Trophoblast cell (in vitro differentiated cells and primary cell): ENCODE results near the gene POMGNT2.

Experiments
- DNase-seq, 2 donors: peaks; one replicate each; pipeline ENCODE4 v3.0.0-alpha.2; 2016
- H2AFZ ChIP-seq: 2 replicates; pipeline ENCODE4 v1.6.1; 2013; ENCODE audit warnings: low read length, moderate library complexity, mild to moderate bottlenecking; ENCODE audit not compliant: insufficient read depth, poor library complexity
- H2AK5ac ChIP-seq: 2 replicates; pipeline ENCODE4 v1.6.1; 2013; ENCODE audit warnings: mild to moderate bottlenecking, low read length
- H2BK120ac ChIP-seq: 2 replicates; pipeline ENCODE4 v1.6.1; 2013; ENCODE audit warnings: low read length, mild to moderate bottlenecking, moderate library complexity; ENCODE audit not compliant: insufficient read depth, poor library complexity
- H2BK12ac ChIP-seq: 2 replicates; pipeline ENCODE4 v1.6.1; 2013; ENCODE audit warnings: mild to moderate bottlenecking, low read length, moderate library complexity
- H2BK5ac ChIP-seq: 2 replicates; pipeline ENCODE4 v1.6.1; 2013; ENCODE audit warnings: low read length, low read depth, moderate library complexity, mild to moderate bottlenecking; ENCODE audit not compliant: poor library complexity
- H3K14ac ChIP-seq: 2 replicates; pipeline ENCODE4 v1.6.1; 2013; ENCODE audit warnings: mild to moderate bottlenecking, low read length
- H3K18ac ChIP-seq: 2 replicates; pipeline ENCODE4 v1.6.1; 2013; ENCODE audit warnings: mild to moderate bottlenecking, low read length
- H3K23ac ChIP-seq: 2 replicates; pipeline ENCODE4 v1.6.1; 2013; ENCODE audit warnings: low read length
- H3K27ac ChIP-seq: 2 replicates; pipeline ENCODE4 v1.5.1; 2013; ENCODE audit warnings: low read depth, mild to moderate bottlenecking, inconsistent platforms, low read length, moderate library complexity
- H3K27me3 ChIP-seq: 2 replicates; pipeline ENCODE4 v1.6.1; 2013; ENCODE audit warnings: inconsistent platforms, mild to moderate bottlenecking, low read length, moderate library complexity; ENCODE audit not compliant: insufficient read depth
- H3K36me3 ChIP-seq, 2 experiments: 1 replicate in 1 of 2; 2 replicates in 1 of 2; pipeline ENCODE4 v1.6.1; 2013; ENCODE audit warnings: low read length in 2 of 2, mild to moderate bottlenecking in 2 of 2, moderate library complexity in 1 of 2; ENCODE audit not compliant: insufficient read depth in 2 of 2, control insufficient read depth in 1 of 2
- H3K4ac ChIP-seq: 2 replicates; pipeline ENCODE4 v1.6.1; 2013; ENCODE audit warnings: low read depth, mild to moderate bottlenecking, low read length, moderate library complexity
- H3K4me1 ChIP-seq, 2 experiments: 1 replicate in 1 of 2; 2 replicates in 1 of 2; pipeline ENCODE4 v1.6.1; 2013; ENCODE audit warnings: low read length in 2 of 2, mild to moderate bottlenecking in 2 of 2, moderate library complexity in 1 of 2; ENCODE audit not compliant: insufficient read depth in 2 of 2, control insufficient read depth in 1 of 2
- H3K4me2 ChIP-seq: 2 replicates; pipeline ENCODE4 v1.6.1; 2013; ENCODE audit warnings: inconsistent platforms, mild to moderate bottlenecking, low read length, moderate library complexity
- H3K4me3 ChIP-seq: 2 replicates; pipeline ENCODE4 v1.5.1; 2013; ENCODE audit warnings: mild to moderate bottlenecking, low read depth, low read length, inconsistent platforms
- H3K79me1 ChIP-seq: one replicate; pipeline ENCODE4 v1.6.1; 2013; ENCODE audit warnings: low read length
- H3K79me2 ChIP-seq: 2 replicates; pipeline ENCODE4 v1.6.1; 2013; ENCODE audit warnings: low read length, mild to moderate bottlenecking; ENCODE audit not compliant: control insufficient read depth, insufficient read depth, poor library complexity
- H3K9ac ChIP-seq: 2 replicates; pipeline ENCODE4 v1.6.1; 2013; ENCODE audit warnings: mild to moderate bottlenecking, low read length
- H3K9me3 ChIP-seq: 2 replicates; pipeline ENCODE4 v1.6.1; 2013; ENCODE audit warnings: low read depth, mild to moderate bottlenecking, control low read depth, inconsistent platforms, low read length; ENCODE audit not compliant: insufficient read depth
- H4K12ac ChIP-seq: 2 replicates; pipeline ENCODE4 v1.6.1; 2013; ENCODE audit warnings: low read depth, mild to moderate bottlenecking, low read length, moderate library complexity
- H4K8ac ChIP-seq: 2 replicates; pipeline ENCODE4 v1.6.1; 2013; ENCODE audit warnings: low read depth, mild to moderate bottlenecking, low read length, moderate library complexity
- H4K91ac ChIP-seq: one replicate; pipeline ENCODE4 v1.6.1; 2013; ENCODE audit warnings: low read depth, mild to moderate bottlenecking, low read length, moderate library complexity
- WGBS: extraction: QIAGEN DNeasy Blood & Tissue Kit; methylation state at CpG from one replicate; pipeline ENCODE4 v1.1.7; 2013; ENCODE audit warnings: missing lambda C conversion rate; ENCODE audit not compliant: insufficient read length, insufficient coverage; ENCODE audit errors: extremely low coverage; 5-methylcytosine and 5-hydroxymethylcytosine counted together

Gene POMGNT2

DNA sequence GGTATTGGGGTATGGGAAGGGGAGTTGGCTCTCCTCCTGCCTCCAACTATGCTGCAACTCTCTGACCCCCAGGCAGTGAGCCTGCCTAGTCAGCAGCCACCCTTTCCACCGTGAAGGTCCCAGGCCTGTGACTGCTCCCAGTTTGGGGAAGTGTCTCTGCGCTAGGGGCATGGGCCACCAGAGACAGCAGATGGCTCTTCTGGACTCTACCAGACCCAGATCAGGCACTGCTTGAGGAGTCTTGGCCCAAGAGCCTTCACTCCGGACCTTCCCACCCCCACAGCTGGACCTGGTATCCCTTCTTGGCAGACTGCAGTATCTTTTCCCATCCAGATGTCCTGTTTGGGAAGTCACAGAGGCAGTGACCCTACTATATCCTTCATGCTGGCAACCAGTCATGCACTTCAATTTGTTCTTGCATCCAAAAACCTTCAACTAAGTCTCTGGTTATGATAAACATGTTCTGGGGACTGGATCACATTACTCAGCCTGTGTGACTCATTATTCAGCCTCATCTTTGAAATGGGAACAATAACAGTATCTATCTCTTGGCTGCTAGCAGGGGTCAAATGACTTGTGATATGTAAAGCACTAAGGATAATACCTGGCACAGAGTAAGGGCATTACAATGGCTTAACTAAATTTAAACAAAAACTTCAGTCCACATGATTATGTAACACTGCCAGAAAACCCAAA is 62.7 kb downstream of the POMGNT2 start:
- no peak overlapping the region for H3K4ac ChIP-seq
- peaks cover 19% of the 10 kb centered on the region for H3K9me3 ChIP-seq
- H2AK5ac ChIP-seq, result no peak overlapping the region
- no peak overlapping the region for H3K27ac ChIP-seq
- no peak overlapping the region for H4K91ac ChIP-seq
- no peak overlapping the region for H2BK5ac ChIP-seq
- DNase-seq, result no peak
- H3K4me2 ChIP-seq, result no peak overlapping the region
- H4K8ac ChIP-seq, result no peak overlapping the region
- no peak overlapping the region for H2BK120ac ChIP-seq
- no peak overlapping the region for H3K18ac ChIP-seq
- no peak overlapping the region for H3K23ac ChIP-seq
- no peaks in the 10 kb centered on the region for H3K79me2 ChIP-seq
- no peak overlapping the region for H4K12ac ChIP-seq
- no peaks in the 10 kb centered on the region for H3K27me3 ChIP-seq
- no peaks in the 10 kb centered on the region for H3K79me1 ChIP-seq
- H3K4me3 ChIP-seq, result no peak overlapping the region
- H2BK12ac ChIP-seq, result no peak overlapping the region
- no peak overlapping the region for H2AFZ ChIP-seq
- H3K36me3 ChIP-seq, result no peaks in the 10 kb centered on the region
- WGBS, result no CpG with 5 or more reads among the region's 3 CpGs
- H3K4me1 ChIP-seq, result no peaks in the 10 kb centered on the region
- H3K14ac ChIP-seq, result no peak overlapping the region
- no peak overlapping the region for H3K9ac ChIP-seq

- Histone ChIP-seq H3K4me3 (no peak overlapping the region), H2BK5ac (no peak overlapping the region), H3K27me3 (no peaks in the 10 kb centered on the region), H3K9me3 (peaks cover 14% of the 10 kb centered on the region), H3K14ac (no peak overlapping the region), H3K36me3 (no peaks in the 10 kb centered on the region), H4K8ac (no peak overlapping the region), H3K4me2 (no peak overlapping the region), H4K12ac (no peak overlapping the region), H2BK120ac (no peak overlapping the region), H3K9ac (no peak overlapping the region), H3K79me1 (no peaks in the 10 kb centered on the region), H2AK5ac (no peak overlapping the region), H3K79me2 (no peaks in the 10 kb centered on the region), H3K27ac (no peak overlapping the region), H3K18ac (no peak overlapping the region), H2AFZ (no peak overlapping the region), H4K91ac (no peak overlapping the region), H3K23ac (no peak overlapping the region), H2BK12ac (no peak overlapping the region), H3K4me1 (no peaks in the 10 kb centered on the region), H3K4ac (no peak overlapping the region)
- WGBS, result no CpG with 5 or more reads among the region's 2 CpGs
- DNase-seq, result no peak
These were observed 64.4 kb downstream of the POMGNT2 start for GRCh38 chr3:43041517-43041916.

DNA sequence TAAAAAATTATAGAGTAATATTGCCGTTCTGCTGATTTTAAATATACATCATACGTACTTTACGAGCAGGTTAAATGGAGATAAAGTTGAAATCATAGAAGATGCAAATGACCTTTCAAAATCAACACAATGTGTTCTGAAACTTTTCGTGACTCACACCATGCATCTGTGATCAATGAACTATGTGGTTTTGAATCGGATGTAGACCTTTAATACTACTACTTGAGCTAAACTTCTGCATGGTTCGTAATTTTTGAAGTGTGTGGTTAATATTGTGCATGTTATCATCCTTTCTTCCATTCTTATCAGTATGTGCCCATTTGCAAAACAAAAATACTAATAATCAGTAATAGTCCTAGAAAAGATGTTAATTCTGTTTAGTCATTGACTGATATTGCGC is 67.9 kb downstream of the POMGNT2 start:
- no peak overlapping the region for H2BK12ac ChIP-seq
- H4K91ac ChIP-seq, result no peak overlapping the region
- no peaks in the 10 kb centered on the region for H3K4me1 ChIP-seq
- peaks cover 5% of the 10 kb centered on the region for H3K9me3 ChIP-seq
- no CpG with 5 or more reads among the region's 7 CpGs for WGBS
- no peak overlapping the region for H3K4me2 ChIP-seq
- H3K4me3 ChIP-seq, result no peak overlapping the region
- DNase-seq, result no peak
- H3K18ac ChIP-seq, result no peak overlapping the region
- no peaks in the 10 kb centered on the region for H3K79me2 ChIP-seq
- no peaks in the 10 kb centered on the region for H3K36me3 ChIP-seq
- H3K9ac ChIP-seq, result no peak overlapping the region
- no peak overlapping the region for H4K8ac ChIP-seq
- no peak overlapping the region for H3K4ac ChIP-seq
- no peak overlapping the region for H2AK5ac ChIP-seq
- no peaks in the 10 kb centered on the region for H3K79me1 ChIP-seq
- H2BK120ac ChIP-seq, result no peak overlapping the region
- H2BK5ac ChIP-seq, result no peak overlapping the region
- H2AFZ ChIP-seq, result no peak overlapping the region
- no peak overlapping the region for H3K14ac ChIP-seq
- H3K27me3 ChIP-seq, result no peaks in the 10 kb centered on the region
- no peak overlapping the region for H3K23ac ChIP-seq
- no peak overlapping the region for H3K27ac ChIP-seq
- H4K12ac ChIP-seq, result no peak overlapping the region

- Histone ChIP-seq H3K4me1 (no peaks in the 10 kb centered on the region), H4K91ac (no peak overlapping the region), H3K9ac (no peak overlapping the region), H2BK12ac (no peak overlapping the region), H3K4ac (no peak overlapping the region), H4K12ac (no peak overlapping the region), H2AK5ac (no peak overlapping the region), H3K79me1 (no peaks in the 10 kb centered on the region), H3K27ac (no peak overlapping the region), H2BK120ac (no peak overlapping the region), H3K27me3 (no peaks in the 10 kb centered on the region), H3K9me3 (peaks cover 3% of the 10 kb centered on the region), H3K4me2 (no peak overlapping the region), H4K8ac (no peak overlapping the region), H3K36me3 (no peaks in the 10 kb centered on the region), H2AFZ (no peak overlapping the region), H3K18ac (no peak overlapping the region), H3K79me2 (no peaks in the 10 kb centered on the region), H3K14ac (no peak overlapping the region), H3K4me3 (no peak overlapping the region), H3K23ac (no peak overlapping the region), H2BK5ac (no peak overlapping the region)
- DNase-seq, result no peak
- no CpG with 5 or more reads among the region's 9 CpGs for WGBS
These were observed 69.1 kb downstream of the POMGNT2 start for GRCh38 chr3:43036621-43037423.
